Astrocyte of the cerebellum (primary cell): ENCODE measurements around the gene DVL2.

Experiments
- DNase-seq: peaks from one replicate; pipeline ENCODE4 v3.0.0-alpha.2; 2011; ENCODE audit warnings: low read depth
- H3K4me3 ChIP-seq: 2 replicates; pipeline ENCODE4 v1.5.1; 2011; ENCODE audit warnings: mild to moderate bottlenecking, low read depth, low read length, moderate library complexity
- in situ Hi-C: cut with HindIII; loops from 2 replicates; pipeline ENCODE4 v1.10.0; 2017; ENCODE audit warnings: low sequenced_read_pairs
- TF ChIP-seq, protein P1 (sequence below): IDR thresholded peaks from 2 replicates; pipeline ENCODE4 v1.5.1; 2012; ENCODE audit warnings: low read length, low read depth, moderate library complexity, mild to moderate bottlenecking; ENCODE audit errors: missing control alignments

Gene DVL2

GRCh38 chr17:7280519-7281073 lies 46.3 kb upstream of the DVL2 start:
- in situ Hi-C loops = no loop called here
- DNase-seq = peak; percentile 53
- TF ChIP-seq, protein P1, sequence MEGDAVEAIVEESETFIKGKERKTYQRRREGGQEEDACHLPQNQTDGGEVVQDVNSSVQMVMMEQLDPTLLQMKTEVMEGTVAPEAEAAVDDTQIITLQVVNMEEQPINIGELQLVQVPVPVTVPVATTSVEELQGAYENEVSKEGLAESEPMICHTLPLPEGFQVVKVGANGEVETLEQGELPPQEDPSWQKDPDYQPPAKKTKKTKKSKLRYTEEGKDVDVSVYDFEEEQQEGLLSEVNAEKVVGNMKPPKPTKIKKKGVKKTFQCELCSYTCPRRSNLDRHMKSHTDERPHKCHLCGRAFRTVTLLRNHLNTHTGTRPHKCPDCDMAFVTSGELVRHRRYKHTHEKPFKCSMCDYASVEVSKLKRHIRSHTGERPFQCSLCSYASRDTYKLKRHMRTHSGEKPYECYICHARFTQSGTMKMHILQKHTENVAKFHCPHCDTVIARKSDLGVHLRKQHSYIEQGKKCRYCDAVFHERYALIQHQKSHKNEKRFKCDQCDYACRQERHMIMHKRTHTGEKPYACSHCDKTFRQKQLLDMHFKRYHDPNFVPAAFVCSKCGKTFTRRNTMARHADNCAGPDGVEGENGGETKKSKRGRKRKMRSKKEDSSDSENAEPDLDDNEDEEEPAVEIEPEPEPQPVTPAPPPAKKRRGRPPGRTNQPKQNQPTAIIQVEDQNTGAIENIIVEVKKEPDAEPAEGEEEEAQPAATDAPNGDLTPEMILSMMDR = peak; percentile 89
- H3K4me3 ChIP-seq = peak overlapping the region; percentile 31

GRCh38 chr17:7279448-7279847 lies 45.1 kb upstream of the DVL2 start:
- TF ChIP-seq, protein P1 = no peak
- in situ Hi-C loops = no loop called here
- no peak for DNase-seq
- H3K4me3 ChIP-seq = no peak overlapping the region

- TF ChIP-seq, protein P1 = no peak
- H3K4me3 ChIP-seq = no peak overlapping the region
- in situ Hi-C loops = no loop called here
- no peak for DNase-seq
These were observed 32.5 kb upstream of the DVL2 start for GRCh38 chr17:7266784-7267183.

- in situ Hi-C loops = no loop called here
These were observed 29.4 kb upstream of the DVL2 start for GRCh38 chr17:7263801-7264078.

GRCh38 chr17:7262935-7263800 lies 28.9 kb upstream of the DVL2 start:
- TF ChIP-seq, protein P1 = no peak
- in situ Hi-C loops = no loop called here
- no peak for DNase-seq
- H3K4me3 ChIP-seq = no peak overlapping the region

More at GRCh38 chr17:7263801-7264078, 29.4 kb upstream of the DVL2 start:
- DNase-seq = no peak
- TF ChIP-seq, protein P1 = no peak
- no peak overlapping the region for H3K4me3 ChIP-seq

DNA sequence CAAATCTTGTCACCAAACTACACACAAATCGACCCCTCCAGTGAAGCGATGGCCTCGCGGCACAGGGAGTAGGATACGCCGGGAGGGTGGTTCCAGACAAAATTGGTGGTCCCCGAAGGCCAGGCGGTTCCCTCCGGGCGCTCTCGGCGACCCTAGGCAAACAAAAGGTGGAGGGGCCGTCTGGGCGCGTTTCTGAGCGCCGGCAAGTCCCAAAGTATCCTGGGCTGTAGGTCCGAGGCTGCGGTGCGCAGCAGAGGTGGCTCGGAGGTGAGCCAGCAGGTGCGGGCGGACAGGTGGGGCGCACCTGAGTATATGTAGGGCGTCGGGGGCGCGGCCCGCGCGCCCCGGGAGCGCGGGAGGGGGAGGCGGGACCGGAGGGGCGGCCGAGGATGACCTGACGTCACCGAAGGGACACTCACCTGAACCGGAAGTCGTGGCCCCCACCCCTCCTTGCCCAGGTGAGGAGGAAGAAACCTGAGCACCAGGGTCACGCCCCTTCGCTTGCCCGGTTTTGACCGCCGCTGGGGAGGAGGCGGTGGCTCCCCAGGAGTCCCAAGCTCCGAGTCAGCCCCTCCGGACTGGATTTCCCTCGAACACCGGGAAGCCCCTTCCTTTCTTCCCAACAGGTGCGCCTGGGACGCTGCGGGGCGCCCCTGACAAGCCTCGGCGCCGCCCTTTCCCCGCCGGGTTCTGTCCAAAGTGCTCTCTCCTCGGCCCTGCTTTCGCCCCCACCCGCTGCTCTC lies 28.0 kb upstream of the DVL2 start, which contains the start of gene CLDN7:
Gene CLDN7, minus strand, starts transcription at position 287 of the 743 bp plus-strand sequence. CDS start 435 bp downstream, outside the sequence.
- H3K4me3 ChIP-seq = peak within 1 kb of the TSS; percentile 27
- TF ChIP-seq, protein P1 = no peak
- no peak for DNase-seq
- in situ Hi-C loops = no loop called here
